ENCODE results near the gene OR12D2. TPM values are rescaled to one million over a fixed set of nuclear protein-coding genes. Genes with fewer than 3 reads are reported as not detected.
"Not testable (repeated sequence)": the region's sequence is repeated elsewhere in the genome, so short reads cannot be mapped to it uniquely, and the experiment has no call there.

Gene OR12D2
- total and polyA plus RNA-seq, 4 experiments from 2014 or later = not detected

GRCh38 chr6:29436730-29437129, 41.3 kb downstream of the OR12D2 start:
- POLR2A ChIA-PET (ENCODE audit: partially characterized antibody); DNase-seq; H3K36me3 ChIP-seq (ENCODE audit: insufficient read depth, low read length); H3K27me3 ChIP-seq (ENCODE audit: insufficient read depth, low read length); intact Hi-C loops (cut with micrococcal nuclease); H3K4me1 ChIP-seq (ENCODE audit: insufficient read depth, low read length); H3K4me3 ChIP-seq (ENCODE audit: low read length in 2 of 2); H3K27ac ChIP-seq (ENCODE audit: low read depth, low read length); CTCF ChIA-PET (ENCODE audit: partially characterized antibody); H3K4me3 Mint-ChIP-seq; H3K36me3 Mint-ChIP-seq; H3K4me1 Mint-ChIP-seq; H3K27ac Mint-ChIP-seq; H3K9me3 ChIP-seq (ENCODE audit: control insufficient read depth in 1 of 2, low read length in 2 of 2): not testable (repeated sequence)
- Mint-ChIP-seq H3K9me3 (peaks cover 0 to 10% (median 4%) of the 10 kb centered on the region in 8 donors), H3K27me3 (peaks cover 24 to 33% of the 10 kb centered on the region in 2 donors)

- intact Hi-C loops (cut with micrococcal nuclease) = no loop called here
- CTCF ChIA-PET (ENCODE audit: partially characterized antibody) = no interaction called here
- H3K27ac Mint-ChIP-seq = peak within 1 kb of the TSS in 1 of 7 donors; percentile 20
- no peak for DNase-seq
- no peaks in the 10 kb centered on the region for H3K9me3 ChIP-seq (ENCODE audit: control insufficient read depth in 1 of 2, low read length in 2 of 2)
- no peaks in the 10 kb centered on the region for H3K4me1 Mint-ChIP-seq
- POLR2A ChIA-PET (ENCODE audit: partially characterized antibody) = no interaction called here
- no peak within 1 kb of the TSS for H3K4me3 ChIP-seq (ENCODE audit: low read length in 2 of 2)
- peaks cover 20 to 29% of the 10 kb centered on the region in 2 donors for H3K27me3 Mint-ChIP-seq
- H3K4me1 ChIP-seq (ENCODE audit: insufficient read depth, low read length) = no peaks in the 10 kb centered on the region
- H3K36me3 Mint-ChIP-seq = no peaks in the 10 kb centered on the region
- peaks cover 7% of the 10 kb centered on the region for H3K27me3 ChIP-seq (ENCODE audit: insufficient read depth, low read length)
- peaks cover 0 to 7% (median 2%) of the 10 kb centered on the region in 8 donors for H3K9me3 Mint-ChIP-seq
- no peaks in the 10 kb centered on the region for H3K36me3 ChIP-seq (ENCODE audit: insufficient read depth, low read length)
- H3K27ac ChIP-seq (ENCODE audit: low read depth, low read length) = no peak within 1 kb of the TSS
- no peak within 1 kb of the TSS for H3K4me3 Mint-ChIP-seq
Measured at GRCh38 chr6:29439006-29439405, 43.6 kb downstream of the OR12D2 start, which contains the start of gene OR10C1. Gene OR10C1, plus strand, starts transcription at chr6:29439306. Its CDS starts 710 bp downstream, at chr6:29440016.

GRCh38 chr6:29442719-29443118, 47.3 kb downstream of the OR12D2 start:
- intact Hi-C loops (cut with micrococcal nuclease) = no loop called here

GRCh38 chr6:29444031-29444430, 48.6 kb downstream of the OR12D2 start:
- H3K4me1 Mint-ChIP-seq; H3K27ac ChIP-seq (ENCODE audit: low read depth, low read length); H3K27ac Mint-ChIP-seq; intact Hi-C loops (cut with micrococcal nuclease); H3K4me3 Mint-ChIP-seq; H3K27me3 ChIP-seq (ENCODE audit: insufficient read depth, low read length); CTCF ChIA-PET (ENCODE audit: partially characterized antibody); H3K4me3 ChIP-seq (ENCODE audit: low read length in 2 of 2); H3K9me3 ChIP-seq (ENCODE audit: control insufficient read depth in 1 of 2, low read length in 2 of 2); H3K36me3 Mint-ChIP-seq; DNase-seq; H3K36me3 ChIP-seq (ENCODE audit: insufficient read depth, low read length); POLR2A ChIA-PET (ENCODE audit: partially characterized antibody); H3K4me1 ChIP-seq (ENCODE audit: insufficient read depth, low read length): not testable (repeated sequence)
- H3K27me3 Mint-ChIP-seq = peaks cover 40 to 55% of the 10 kb centered on the region in 2 donors
- peaks cover 0 to 14% (median 3%) of the 10 kb centered on the region in 8 donors for H3K9me3 Mint-ChIP-seq

More at GRCh38 chr6:29442719-29443118, 47.3 kb downstream of the OR12D2 start:
- H3K36me3 ChIP-seq (ENCODE audit: insufficient read depth, low read length) = no peaks in the 10 kb centered on the region
- DNase-seq = no peak
- H3K27me3 ChIP-seq (ENCODE audit: insufficient read depth, low read length) = peaks cover 7% of the 10 kb centered on the region
- Mint-ChIP-seq H3K9me3 (peaks cover 0 to 14% (median 3%) of the 10 kb centered on the region in 8 donors), H3K36me3 (no peaks in the 10 kb centered on the region), H3K27me3 (peaks cover 35 to 48% of the 10 kb centered on the region in 2 donors), H3K4me3 (no peak overlapping the region), H3K4me1 (no peaks in the 10 kb centered on the region), H3K27ac (no peak overlapping the region)
- ChIA-PET CTCF (ENCODE audit: partially characterized antibody) (no interaction called here), POLR2A (ENCODE audit: partially characterized antibody) (no interaction called here)
- H3K4me1 ChIP-seq (ENCODE audit: insufficient read depth, low read length) = no peaks in the 10 kb centered on the region
- H3K27ac ChIP-seq (ENCODE audit: low read depth, low read length) = no peak overlapping the region
- H3K4me3 ChIP-seq (ENCODE audit: low read length in 2 of 2) = no peak overlapping the region
- H3K9me3 ChIP-seq (ENCODE audit: control insufficient read depth in 1 of 2, low read length in 2 of 2) = no peaks in the 10 kb centered on the region

Other genes with a start within 250 kb of the OR12D2 start
- gene OR2J2, start 224.7 kb upstream of the OR12D2 start, total RNA-seq = not detected
- not detected for gene OR2J2, start 224.7 kb upstream of the OR12D2 start, polyA plus RNA-seq
- gene OR14J1, start 93.9 kb upstream of the OR12D2 start, total RNA-seq = not detected
- not detected for gene OR14J1, start 93.9 kb upstream of the OR12D2 start, polyA plus RNA-seq
- gene OR5V1, start 26.8 kb upstream of the OR12D2 start, total RNA-seq = not detected
- gene OR5V1, start 26.8 kb upstream of the OR12D2 start, polyA plus RNA-seq = not detected
- not detected for gene OR12D3, start 20.3 kb upstream of the OR12D2 start, total RNA-seq
- gene OR12D3, start 20.3 kb upstream of the OR12D2 start, polyA plus RNA-seq = not detected
- not detected for gene OR12D1, start 19.3 kb downstream of the OR12D2 start, total RNA-seq
- not detected for gene OR12D1, start 19.3 kb downstream of the OR12D2 start, polyA plus RNA-seq
- gene OR10C1, start 43.7 kb downstream of the OR12D2 start, total RNA-seq = not detected
- not detected for gene OR10C1, start 43.7 kb downstream of the OR12D2 start, polyA plus RNA-seq
- gene OR11A1, start 61.4 kb downstream of the OR12D2 start, total RNA-seq = not detected
- not detected for gene OR11A1, start 61.4 kb downstream of the OR12D2 start, polyA plus RNA-seq
- gene OR2H1, start 61.5 kb downstream of the OR12D2 start, total RNA-seq = not detected
- gene OR2H1, start 61.5 kb downstream of the OR12D2 start, polyA plus RNA-seq = not detected
- not detected for gene MAS1L, start 92.3 kb downstream of the OR12D2 start, total RNA-seq
- gene MAS1L, start 92.3 kb downstream of the OR12D2 start, polyA plus RNA-seq = not detected
- not detected for gene UBD, start 164.1 kb downstream of the OR12D2 start, total RNA-seq
- gene UBD, start 164.1 kb downstream of the OR12D2 start, polyA plus RNA-seq = not detected
- not detected for gene OR2H2, start 189.5 kb downstream of the OR12D2 start, total RNA-seq
- gene OR2H2, start 189.5 kb downstream of the OR12D2 start, polyA plus RNA-seq = not detected
- gene GABBR1, start 237.6 kb downstream of the OR12D2 start, total RNA-seq = 10 to 100 TPM; 58.1 to 58.9 TPM
- gene GABBR1, start 237.6 kb downstream of the OR12D2 start, polyA plus RNA-seq = 1 to 10 TPM; 1.8 to 2.4 TPM

All from CD4-positive, alpha-beta memory T cell (primary cell).